Neural cell (in vitro differentiated cells): ENCODE measurements around the gene SEC61A1. TPM values are rescaled to one million over a fixed set of nuclear protein-coding genes. Genes with fewer than 3 reads are reported as not detected.
A peak's percentile ranks its signal among the peaks of the same experiment; 100 is the strongest.

Source experiments
- H2AFZ ChIP-seq: fragments of 200-600, 300-800 bp; sonication (generic), shearing (Covaris generic); 2 replicates; pipeline ENCODE4 v1.6.0; 2014; ENCODE audit warnings: low read depth, mild to moderate bottlenecking, antibody characterized with exemption, low read length, moderate library complexity
- H3F3A ChIP-seq: fragments of 200-600 bp; shearing (Covaris generic); 2 replicates; pipeline ENCODE4 v1.6.1; 2016; ENCODE audit warnings: mild to moderate bottlenecking, moderate library complexity, mixed read lengths, antibody characterized with exemption, low read length; ENCODE audit not compliant: insufficient read depth, poor library complexity, severe bottlenecking
- H3K27ac ChIP-seq: fragments of 200-600, 300-800 bp; sonication (generic), shearing (Covaris generic); 2 replicates; pipeline ENCODE4 v1.5.1; 2014; ENCODE audit warnings: mild to moderate bottlenecking, low read length, moderate library complexity
- H3K27me3 ChIP-seq: fragments of 300-800, 200-600 bp; sonication (generic), shearing (Covaris generic); 2 replicates; pipeline ENCODE4 v1.6.0; 2014; ENCODE audit warnings: mild to moderate bottlenecking, low read depth, low read length, moderate library complexity; ENCODE audit not compliant: insufficient read depth
- H3K36me3 ChIP-seq: fragments of 300-800, 200-600 bp; sonication (generic), shearing (Covaris generic); 2 replicates; pipeline ENCODE4 v1.5.1; 2014; ENCODE audit warnings: mild to moderate bottlenecking, antibody characterized with exemption, low read length, moderate library complexity; ENCODE audit not compliant: insufficient read depth
- H3K4me2 ChIP-seq: fragments of 300-800, 200-600 bp; sonication (generic), shearing (Covaris generic); 2 replicates; pipeline ENCODE4 v1.6.0; 2014; ENCODE audit warnings: mild to moderate bottlenecking, low read length
- H3K4me3 ChIP-seq: fragments of 300-800, 200-600 bp; sonication (generic), shearing (Covaris generic); 2 replicates; pipeline ENCODE4 v1.5.1; 2014; ENCODE audit warnings: mild to moderate bottlenecking, low read length, moderate library complexity
- H3K79me2 ChIP-seq: fragments of 200-600 bp; shearing (Covaris generic); replicated peaks from 2 replicates; pipeline ENCODE4 v1.6.0; 2014; ENCODE audit warnings: mild to moderate bottlenecking, low read length, moderate library complexity; ENCODE audit not compliant: insufficient read depth
- H3K9ac ChIP-seq: fragments of 300-800, 200-600 bp; sonication (generic), shearing (Covaris generic); 2 replicates; pipeline ENCODE4 v1.6.1; 2016; ENCODE audit warnings: mild to moderate bottlenecking, low read length, mixed read lengths
- H3K9me2 ChIP-seq: fragments of 200-600 bp; shearing (Covaris generic); 2 replicates; pipeline ENCODE4 v1.6.1; 2016; ENCODE audit warnings: mild to moderate bottlenecking, low read length, mixed read lengths; ENCODE audit not compliant: insufficient read depth
- H3K9me3 ChIP-seq: fragments of 200-600, 300-800 bp; sonication (generic), shearing (Covaris generic); 2 replicates; pipeline ENCODE4 v1.6.1; 2016; ENCODE audit warnings: mild to moderate bottlenecking, mixed run types, low read length, moderate library complexity, mixed read lengths
- H4K20me1 ChIP-seq: fragments of 200-600 bp; shearing (Covaris generic); 2 replicates; pipeline ENCODE4 v1.6.1; 2016; ENCODE audit warnings: mild to moderate bottlenecking, mixed run types; ENCODE audit not compliant: insufficient read depth
- CTCF ChIP-seq: fragments of 450-650 bp; IDR thresholded peaks from 2 replicates; pipeline ENCODE4 v1.5.1; 2014; ENCODE audit warnings: antibody characterized with exemption, mild to moderate bottlenecking, moderate library complexity; ENCODE audit not compliant: poor library complexity, severe bottlenecking
- EP300 ChIP-seq: fragments of 450-650 bp; conservative IDR thresholded peaks from 2 replicates; pipeline ENCODE4 v1.6.1; 2014; ENCODE audit warnings: antibody characterized with exemption, mild to moderate bottlenecking, moderate library complexity; ENCODE audit not compliant: poor library complexity, severe bottlenecking
- EZH2 ChIP-seq: fragments of 200-600, 300-800 bp; shearing (Covaris generic), sonication (generic); IDR thresholded peaks from 2 replicates; pipeline ENCODE4 v1.6.1; 2014; ENCODE audit warnings: antibody characterized with exemption, low read length, borderline replicate concordance, mild to moderate bottlenecking; ENCODE audit not compliant: insufficient read depth, poor library complexity, severe bottlenecking
- MXI1 ChIP-seq: fragments of 450-650 bp; conservative IDR thresholded peaks from 2 replicates; pipeline ENCODE4 v1.6.1; 2014; ENCODE audit warnings: antibody characterized with exemption, mild to moderate bottlenecking; ENCODE audit not compliant: poor library complexity, severe bottlenecking
- POLR2AphosphoS5 ChIP-seq: IDR thresholded peaks from 2 replicates; pipeline ENCODE4 v1.6.1; 2012
- RAD21 ChIP-seq: fragments of 450-650 bp; conservative IDR thresholded peaks from 2 replicates; pipeline ENCODE4 v1.6.1; 2014; ENCODE audit warnings: antibody characterized with exemption, mild to moderate bottlenecking, moderate library complexity
- SMC3 ChIP-seq: fragments of 450-650 bp; conservative IDR thresholded peaks from 2 replicates; pipeline ENCODE4 v1.6.1; 2014; ENCODE audit warnings: antibody characterized with exemption, mild to moderate bottlenecking, moderate library complexity; ENCODE audit not compliant: poor library complexity
- TAF1 ChIP-seq: IDR thresholded peaks from 2 replicates; pipeline ENCODE4 v1.6.1; 2012; ENCODE audit warnings: low read depth
- polyA plus RNA-seq: library from polyadenylated mRNA; depleted of rRNA; stranded (reverse); fragments of >200 nt; gene quantifications from 2 replicates; pipeline ENCODE4 v1.2.3, GENCODE V29; 2014
- TF ChIP-seq, protein P1 (sequence below): IDR thresholded peaks from 2 replicates; pipeline ENCODE4 v1.6.1; 2012; ENCODE audit warnings: borderline replicate concordance

The SEC61A1 gene
- polyA plus RNA-seq, 1 donor from 2014 or later = 91.6 TPM

GRCh38 chr3:128075522-128076482, 23.6 kb downstream of the SEC61A1 start:
- no peaks in the 10 kb centered on the region for H3K9me3 ChIP-seq

GRCh38 chr3:128076483-128077201, 24.4 kb downstream of the SEC61A1 start:
- no peaks in the 10 kb centered on the region for H3K79me2 ChIP-seq
- no peak overlapping the region for H3K27ac ChIP-seq
- H3K4me2 ChIP-seq = no peak overlapping the region
- H3K9me2 ChIP-seq = no peaks in the 10 kb centered on the region
- no peaks in the 10 kb centered on the region for H3F3A ChIP-seq
- no peaks in the 10 kb centered on the region for H4K20me1 ChIP-seq
- peak overlapping the region; percentile 45 for H3K4me3 ChIP-seq
- H3K36me3 ChIP-seq = no peaks in the 10 kb centered on the region
- peaks cover 11% of the 10 kb centered on the region for H3K27me3 ChIP-seq
- H2AFZ ChIP-seq = no peak overlapping the region
- no peak overlapping the region for H3K9ac ChIP-seq
- H3K9me3 ChIP-seq = no peaks in the 10 kb centered on the region
- TF ChIP-seq, protein P1, sequence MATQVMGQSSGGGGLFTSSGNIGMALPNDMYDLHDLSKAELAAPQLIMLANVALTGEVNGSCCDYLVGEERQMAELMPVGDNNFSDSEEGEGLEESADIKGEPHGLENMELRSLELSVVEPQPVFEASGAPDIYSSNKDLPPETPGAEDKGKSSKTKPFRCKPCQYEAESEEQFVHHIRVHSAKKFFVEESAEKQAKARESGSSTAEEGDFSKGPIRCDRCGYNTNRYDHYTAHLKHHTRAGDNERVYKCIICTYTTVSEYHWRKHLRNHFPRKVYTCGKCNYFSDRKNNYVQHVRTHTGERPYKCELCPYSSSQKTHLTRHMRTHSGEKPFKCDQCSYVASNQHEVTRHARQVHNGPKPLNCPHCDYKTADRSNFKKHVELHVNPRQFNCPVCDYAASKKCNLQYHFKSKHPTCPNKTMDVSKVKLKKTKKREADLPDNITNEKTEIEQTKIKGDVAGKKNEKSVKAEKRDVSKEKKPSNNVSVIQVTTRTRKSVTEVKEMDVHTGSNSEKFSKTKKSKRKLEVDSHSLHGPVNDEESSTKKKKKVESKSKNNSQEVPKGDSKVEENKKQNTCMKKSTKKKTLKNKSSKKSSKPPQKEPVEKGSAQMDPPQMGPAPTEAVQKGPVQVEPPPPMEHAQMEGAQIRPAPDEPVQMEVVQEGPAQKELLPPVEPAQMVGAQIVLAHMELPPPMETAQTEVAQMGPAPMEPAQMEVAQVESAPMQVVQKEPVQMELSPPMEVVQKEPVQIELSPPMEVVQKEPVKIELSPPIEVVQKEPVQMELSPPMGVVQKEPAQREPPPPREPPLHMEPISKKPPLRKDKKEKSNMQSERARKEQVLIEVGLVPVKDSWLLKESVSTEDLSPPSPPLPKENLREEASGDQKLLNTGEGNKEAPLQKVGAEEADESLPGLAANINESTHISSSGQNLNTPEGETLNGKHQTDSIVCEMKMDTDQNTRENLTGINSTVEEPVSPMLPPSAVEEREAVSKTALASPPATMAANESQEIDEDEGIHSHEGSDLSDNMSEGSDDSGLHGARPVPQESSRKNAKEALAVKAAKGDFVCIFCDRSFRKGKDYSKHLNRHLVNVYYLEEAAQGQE = no peak
- TF ChIP-seq EP300 (no peak), RAD21 (no peak), POLR2AphosphoS5 (no peak), MXI1 (no peak), TAF1 (no peak), SMC3 (no peak)

More at GRCh38 chr3:128075522-128076482, 23.6 kb downstream of the SEC61A1 start:
- Histone ChIP-seq H3F3A (no peaks in the 10 kb centered on the region), H4K20me1 (no peaks in the 10 kb centered on the region), H3K79me2 (no peaks in the 10 kb centered on the region), H3K36me3 (no peaks in the 10 kb centered on the region), H2AFZ (no peak overlapping the region), H3K27me3 (peaks cover 11% of the 10 kb centered on the region), H3K9ac (no peak overlapping the region), H3K4me2 (no peak overlapping the region), H3K9me2 (no peaks in the 10 kb centered on the region), H3K27ac (no peak overlapping the region), H3K4me3 (peak overlapping the region; percentile 45)
- TF ChIP-seq SMC3 (peak; percentile 69), CTCF (peak; percentile 82), EZH2 (no peak), POLR2AphosphoS5 (no peak), TAF1 (no peak), EP300 (no peak), MXI1 (peak; percentile 26), RAD21 (peak; percentile 73)
- TF ChIP-seq, protein P1 = no peak
